ENCODE measurements around the gene SRRM4.

DNA sequence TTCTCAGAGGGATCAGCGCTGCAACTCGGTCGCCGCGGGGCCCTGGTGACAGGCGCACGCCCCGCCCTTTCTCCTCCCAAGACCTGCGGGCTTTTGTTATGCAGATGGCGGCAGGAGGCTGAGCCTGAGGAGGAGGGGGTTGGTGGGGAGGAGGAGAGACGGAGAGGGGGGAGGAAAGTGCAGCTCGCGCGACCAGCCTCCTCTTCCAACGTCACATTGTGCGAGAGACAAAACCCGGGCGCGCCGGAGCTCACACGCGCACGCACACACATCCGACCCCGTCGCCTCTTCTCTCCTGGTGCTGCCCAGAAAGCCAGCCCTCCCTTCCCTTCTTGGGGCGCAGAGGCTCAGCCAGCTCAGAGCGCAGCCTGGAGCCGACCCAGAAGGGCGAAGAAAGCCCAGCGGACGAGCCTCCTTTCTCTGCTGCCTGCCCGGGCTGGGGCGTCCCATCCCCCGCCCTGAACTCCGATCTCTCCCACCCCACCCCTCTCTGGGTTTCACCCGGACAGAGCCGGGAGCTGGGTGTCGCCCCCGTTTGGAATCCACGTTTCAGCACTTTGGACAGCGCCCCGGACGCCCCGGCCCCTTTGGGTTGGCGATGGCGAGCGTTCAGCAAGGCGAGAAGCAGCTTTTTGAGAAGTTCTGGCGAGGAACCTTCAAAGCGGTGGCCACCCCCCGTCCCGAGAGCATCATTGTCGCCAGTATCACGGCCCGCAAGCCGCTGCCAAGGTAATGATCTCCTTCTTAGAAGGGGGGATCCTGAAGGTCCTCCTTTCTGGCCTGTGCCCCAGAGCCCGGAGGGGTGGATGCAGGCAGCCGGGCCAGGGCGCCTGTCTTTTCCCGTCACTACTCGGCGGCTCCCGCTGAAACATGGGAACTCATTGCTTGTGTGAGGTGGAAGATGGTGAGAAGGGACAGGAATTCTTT is at the start of gene SRRM4:
- TF ChIP-seq, protein P1, sequence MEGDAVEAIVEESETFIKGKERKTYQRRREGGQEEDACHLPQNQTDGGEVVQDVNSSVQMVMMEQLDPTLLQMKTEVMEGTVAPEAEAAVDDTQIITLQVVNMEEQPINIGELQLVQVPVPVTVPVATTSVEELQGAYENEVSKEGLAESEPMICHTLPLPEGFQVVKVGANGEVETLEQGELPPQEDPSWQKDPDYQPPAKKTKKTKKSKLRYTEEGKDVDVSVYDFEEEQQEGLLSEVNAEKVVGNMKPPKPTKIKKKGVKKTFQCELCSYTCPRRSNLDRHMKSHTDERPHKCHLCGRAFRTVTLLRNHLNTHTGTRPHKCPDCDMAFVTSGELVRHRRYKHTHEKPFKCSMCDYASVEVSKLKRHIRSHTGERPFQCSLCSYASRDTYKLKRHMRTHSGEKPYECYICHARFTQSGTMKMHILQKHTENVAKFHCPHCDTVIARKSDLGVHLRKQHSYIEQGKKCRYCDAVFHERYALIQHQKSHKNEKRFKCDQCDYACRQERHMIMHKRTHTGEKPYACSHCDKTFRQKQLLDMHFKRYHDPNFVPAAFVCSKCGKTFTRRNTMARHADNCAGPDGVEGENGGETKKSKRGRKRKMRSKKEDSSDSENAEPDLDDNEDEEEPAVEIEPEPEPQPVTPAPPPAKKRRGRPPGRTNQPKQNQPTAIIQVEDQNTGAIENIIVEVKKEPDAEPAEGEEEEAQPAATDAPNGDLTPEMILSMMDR (IDR thresholded peaks at IDR 0.05; ENCODE audit: low read length) = no peak
- TF ChIP-seq EZH2 (IDR thresholded peaks at IDR 0.05; ENCODE audit: borderline replicate concordance, low read length) = no peak

Measured in OCI-LY1 (cell line).